HL-60 (cell line): ENCODE results near the gene SLC15A5.

Experiments used
- POLR2AphosphoS5 ChIP-seq: IDR thresholded peaks from 2 replicates; pipeline ENCODE4 v1.6.1; 2012; ENCODE audit warnings: low read depth
- TF ChIP-seq, protein P1 (sequence below): IDR thresholded peaks from one replicate; pipeline ENCODE4 v1.5.1; 2011; ENCODE audit warnings: low read length, control low read depth, inconsistent platforms; ENCODE audit not compliant: insufficient read depth
- TF ChIP-seq, protein P2 (sequence below): IDR thresholded peaks from 2 replicates; pipeline ENCODE4 v1.6.1; 2012; ENCODE audit warnings: low read depth; ENCODE audit not compliant: insufficient replicate concordance

GRCh38 chr12:16159571-16159970 lies 117.9 kb downstream of the SLC15A5 start:
- TF ChIP-seq POLR2AphosphoS5: no peak
- TF ChIP-seq, protein P1, sequence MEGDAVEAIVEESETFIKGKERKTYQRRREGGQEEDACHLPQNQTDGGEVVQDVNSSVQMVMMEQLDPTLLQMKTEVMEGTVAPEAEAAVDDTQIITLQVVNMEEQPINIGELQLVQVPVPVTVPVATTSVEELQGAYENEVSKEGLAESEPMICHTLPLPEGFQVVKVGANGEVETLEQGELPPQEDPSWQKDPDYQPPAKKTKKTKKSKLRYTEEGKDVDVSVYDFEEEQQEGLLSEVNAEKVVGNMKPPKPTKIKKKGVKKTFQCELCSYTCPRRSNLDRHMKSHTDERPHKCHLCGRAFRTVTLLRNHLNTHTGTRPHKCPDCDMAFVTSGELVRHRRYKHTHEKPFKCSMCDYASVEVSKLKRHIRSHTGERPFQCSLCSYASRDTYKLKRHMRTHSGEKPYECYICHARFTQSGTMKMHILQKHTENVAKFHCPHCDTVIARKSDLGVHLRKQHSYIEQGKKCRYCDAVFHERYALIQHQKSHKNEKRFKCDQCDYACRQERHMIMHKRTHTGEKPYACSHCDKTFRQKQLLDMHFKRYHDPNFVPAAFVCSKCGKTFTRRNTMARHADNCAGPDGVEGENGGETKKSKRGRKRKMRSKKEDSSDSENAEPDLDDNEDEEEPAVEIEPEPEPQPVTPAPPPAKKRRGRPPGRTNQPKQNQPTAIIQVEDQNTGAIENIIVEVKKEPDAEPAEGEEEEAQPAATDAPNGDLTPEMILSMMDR: no peak
- TF ChIP-seq, protein P2, sequence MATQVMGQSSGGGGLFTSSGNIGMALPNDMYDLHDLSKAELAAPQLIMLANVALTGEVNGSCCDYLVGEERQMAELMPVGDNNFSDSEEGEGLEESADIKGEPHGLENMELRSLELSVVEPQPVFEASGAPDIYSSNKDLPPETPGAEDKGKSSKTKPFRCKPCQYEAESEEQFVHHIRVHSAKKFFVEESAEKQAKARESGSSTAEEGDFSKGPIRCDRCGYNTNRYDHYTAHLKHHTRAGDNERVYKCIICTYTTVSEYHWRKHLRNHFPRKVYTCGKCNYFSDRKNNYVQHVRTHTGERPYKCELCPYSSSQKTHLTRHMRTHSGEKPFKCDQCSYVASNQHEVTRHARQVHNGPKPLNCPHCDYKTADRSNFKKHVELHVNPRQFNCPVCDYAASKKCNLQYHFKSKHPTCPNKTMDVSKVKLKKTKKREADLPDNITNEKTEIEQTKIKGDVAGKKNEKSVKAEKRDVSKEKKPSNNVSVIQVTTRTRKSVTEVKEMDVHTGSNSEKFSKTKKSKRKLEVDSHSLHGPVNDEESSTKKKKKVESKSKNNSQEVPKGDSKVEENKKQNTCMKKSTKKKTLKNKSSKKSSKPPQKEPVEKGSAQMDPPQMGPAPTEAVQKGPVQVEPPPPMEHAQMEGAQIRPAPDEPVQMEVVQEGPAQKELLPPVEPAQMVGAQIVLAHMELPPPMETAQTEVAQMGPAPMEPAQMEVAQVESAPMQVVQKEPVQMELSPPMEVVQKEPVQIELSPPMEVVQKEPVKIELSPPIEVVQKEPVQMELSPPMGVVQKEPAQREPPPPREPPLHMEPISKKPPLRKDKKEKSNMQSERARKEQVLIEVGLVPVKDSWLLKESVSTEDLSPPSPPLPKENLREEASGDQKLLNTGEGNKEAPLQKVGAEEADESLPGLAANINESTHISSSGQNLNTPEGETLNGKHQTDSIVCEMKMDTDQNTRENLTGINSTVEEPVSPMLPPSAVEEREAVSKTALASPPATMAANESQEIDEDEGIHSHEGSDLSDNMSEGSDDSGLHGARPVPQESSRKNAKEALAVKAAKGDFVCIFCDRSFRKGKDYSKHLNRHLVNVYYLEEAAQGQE: no peak
